Smooth muscle cell (in vitro differentiated cells): ENCODE data around the gene PIK3R1. TPM values are rescaled to one million over a fixed set of nuclear protein-coding genes. Genes with fewer than 3 reads are reported as not detected.
A peak's percentile ranks its signal among the peaks of the same experiment; 100 is the strongest.

Experiments used
- DNase-seq: peaks from one replicate; lab custom pipeline; 2025; ENCODE audit not compliant: unreplicated experiment; lab: John Stamatoyannopoulos, UW
- H2AFZ ChIP-seq: fragments of 200-600 bp; sonication (generic); 2 replicates; pipeline ENCODE4 v1.6.0; 2016; ENCODE audit warnings: antibody characterized with exemption, low read depth, mild to moderate bottlenecking
- H3F3A ChIP-seq: fragments of 200-600 bp; sonication (generic); 2 replicates; pipeline ENCODE4 v1.6.0; 2017; ENCODE audit warnings: antibody characterized with exemption, low read depth
- H3K27ac ChIP-seq: fragments of 200-600 bp; sonication (generic); 2 replicates; pipeline ENCODE4 v1.5.1; 2016; ENCODE audit warnings: low read depth, mild to moderate bottlenecking
- H3K27me3 ChIP-seq: fragments of 200-600 bp; sonication (generic); 2 replicates; pipeline ENCODE4 v1.6.1; 2016; ENCODE audit warnings: low read depth, mild to moderate bottlenecking
- H3K36me3 ChIP-seq: fragments of 200-600 bp; sonication (generic); 2 replicates; pipeline ENCODE4 v1.5.1; 2016; ENCODE audit warnings: low read depth
- H3K4me1 ChIP-seq: fragments of 200-600 bp; sonication (generic); 2 replicates; pipeline ENCODE4 v1.5.1; 2016; ENCODE audit warnings: low read depth
- H3K4me2 ChIP-seq: fragments of 200-600 bp; sonication (generic); 2 replicates; pipeline ENCODE4 v1.6.0; 2016; ENCODE audit warnings: mild to moderate bottlenecking
- H3K4me3 ChIP-seq: fragments of 200-600 bp; sonication (generic); 2 replicates; pipeline ENCODE4 v1.5.1; 2016; ENCODE audit warnings: mild to moderate bottlenecking
- H3K79me2 ChIP-seq: fragments of 200-600 bp; sonication (generic); 2 replicates; pipeline ENCODE4 v1.6.0; 2016; ENCODE audit warnings: low read depth, mild to moderate bottlenecking
- H3K9ac ChIP-seq: fragments of 200-600 bp; sonication (generic); 2 replicates; pipeline ENCODE4 v1.6.0; 2016; ENCODE audit warnings: low read depth
- H3K9me3 ChIP-seq: fragments of 200-600 bp; sonication (generic); replicated peaks from 2 replicates; pipeline ENCODE4 v1.5.1; 2016; ENCODE audit warnings: low read depth
- H4K20me1 ChIP-seq: fragments of 200-600 bp; sonication (generic); 2 replicates; pipeline ENCODE4 v1.6.0; 2016; ENCODE audit warnings: low read depth
- CTCF ChIP-seq: fragments of 200-600 bp; sonication (generic); IDR thresholded peaks from 2 replicates; pipeline ENCODE4 v1.5.1; 2017; ENCODE audit warnings: borderline replicate concordance, mild to moderate bottlenecking, antibody characterized with exemption; ENCODE audit not compliant: insufficient read depth, poor library complexity, severe bottlenecking
- WGBS: methylation state at CpG from one replicate; pipeline ENCODE4 v1.1.7; 2016; ENCODE audit warnings: low lambda C conversion rate; 5-methylcytosine and 5-hydroxymethylcytosine counted together
- polyA plus RNA-seq: library from polyadenylated mRNA; unstranded; fragments of >200 nt; fragmentation: Nextera tagmentation; extraction: Ambion mirVana; gene quantifications from 2 replicates; pipeline ENCODE4 v1.2.1, GENCODE V29; 2016
- total RNA-seq: library from RNA; depleted of rRNA; stranded (reverse); fragments of >200 nt; gene quantifications from 2 replicates; pipeline ENCODE4 v1.2.3, GENCODE V29; 2014

Gene PIK3R1
- total and polyA plus RNA-seq, 2 experiments from 2014 or later: 5.3 to 63.6 TPM

- H3K4me3 ChIP-seq: no peak overlapping the region
- no peak for TF ChIP-seq CTCF
- H4K20me1 ChIP-seq: no peaks in the 10 kb centered on the region
- H3F3A ChIP-seq: no peaks in the 10 kb centered on the region
- no peaks in the 10 kb centered on the region for H3K79me2 ChIP-seq
- no peak overlapping the region for H2AFZ ChIP-seq
- 82% methylated on average over 4 of the region's 4 CpGs for WGBS
- H3K27ac ChIP-seq: no peak overlapping the region
- H3K9me3 ChIP-seq: no peaks in the 10 kb centered on the region
- no peak overlapping the region for H3K9ac ChIP-seq
- H3K36me3 ChIP-seq: no peaks in the 10 kb centered on the region
- H3K4me2 ChIP-seq: no peak overlapping the region
- DNase-seq: no peak
- no peaks in the 10 kb centered on the region for H3K27me3 ChIP-seq
- H3K4me1 ChIP-seq: no peaks in the 10 kb centered on the region
Observed at GRCh38 chr5:68337235-68337634, 121.7 kb downstream of the PIK3R1 start.

GRCh38 chr5:68339921-68340321 is 124.4 kb downstream of the PIK3R1 start:
- DNase-seq: no peak
- 36% methylated on average over 1 of the region's 1 CpG for WGBS
- no peaks in the 10 kb centered on the region for H3K27me3 ChIP-seq

GRCh38 chr5:68341006-68341405 is 125.5 kb downstream of the PIK3R1 start:
- Histone ChIP-seq H3K4me1 (no peaks in the 10 kb centered on the region), H3F3A (peaks cover 8% of the 10 kb centered on the region), H3K27ac (no peak overlapping the region), H4K20me1 (no peaks in the 10 kb centered on the region), H2AFZ (no peak overlapping the region), H3K4me2 (no peak overlapping the region), H3K27me3 (no peaks in the 10 kb centered on the region), H3K4me3 (no peak overlapping the region), H3K9me3 (no peaks in the 10 kb centered on the region), H3K36me3 (no peaks in the 10 kb centered on the region), H3K9ac (no peak overlapping the region), H3K79me2 (no peaks in the 10 kb centered on the region)
- no peak for DNase-seq
- TF ChIP-seq CTCF: no peak
- WGBS: 95% methylated on average over 3 of the region's 3 CpGs

More at GRCh38 chr5:68339921-68340321, 124.4 kb downstream of the PIK3R1 start:
- H3K4me1 ChIP-seq: no peaks in the 10 kb centered on the region
- no peak overlapping the region for H3K4me3 ChIP-seq
- H3K27ac ChIP-seq: peak overlapping the region; percentile 87
- H3K36me3 ChIP-seq: no peaks in the 10 kb centered on the region
- H3K4me2 ChIP-seq: no peak overlapping the region
- H3K79me2 ChIP-seq: no peaks in the 10 kb centered on the region
- TF ChIP-seq CTCF: no peak
- peak overlapping the region; percentile 10 for H2AFZ ChIP-seq
- H3K9ac ChIP-seq: no peak overlapping the region
- peaks cover 8% of the 10 kb centered on the region for H3F3A ChIP-seq
- H3K9me3 ChIP-seq: no peaks in the 10 kb centered on the region
- no peaks in the 10 kb centered on the region for H4K20me1 ChIP-seq

- no peak for TF ChIP-seq CTCF
- no peaks in the 10 kb centered on the region for H3K4me1 ChIP-seq
- H3K4me3 ChIP-seq: no peak overlapping the region
- no peaks in the 10 kb centered on the region for H3K36me3 ChIP-seq
- no peak overlapping the region for H3K27ac ChIP-seq
- no peaks in the 10 kb centered on the region for H3K79me2 ChIP-seq
- peaks cover 8% of the 10 kb centered on the region for H3F3A ChIP-seq
- H3K9me3 ChIP-seq: no peaks in the 10 kb centered on the region
- no peak overlapping the region for H3K9ac ChIP-seq
- no peaks in the 10 kb centered on the region for H4K20me1 ChIP-seq
- no peak overlapping the region for H2AFZ ChIP-seq
- no peaks in the 10 kb centered on the region for H3K27me3 ChIP-seq
- no peak overlapping the region for H3K4me2 ChIP-seq
- DNase-seq: no peak
- 94% methylated on average over 1 of the region's 1 CpG for WGBS
Observed at GRCh38 chr5:68342693-68343092, 127.1 kb downstream of the PIK3R1 start.
